ENCODE results near the gene SLC12A5.

Gene SLC12A5

GRCh38 chr20:46030284-46031013 is 1.4 kb downstream of the SLC12A5 start:
- no peak for DNase-seq

GRCh38 chr20:46031014-46031569 is 2.1 kb downstream of the SLC12A5 start:
- DNase-seq: no peak

- no peak for DNase-seq
Measured at GRCh38 chr20:46031701-46032254, 2.8 kb downstream of the SLC12A5 start.

- DNase-seq: no peak
Measured at GRCh38 chr20:46034039-46034438, 5.0 kb downstream of the SLC12A5 start.

DNA sequence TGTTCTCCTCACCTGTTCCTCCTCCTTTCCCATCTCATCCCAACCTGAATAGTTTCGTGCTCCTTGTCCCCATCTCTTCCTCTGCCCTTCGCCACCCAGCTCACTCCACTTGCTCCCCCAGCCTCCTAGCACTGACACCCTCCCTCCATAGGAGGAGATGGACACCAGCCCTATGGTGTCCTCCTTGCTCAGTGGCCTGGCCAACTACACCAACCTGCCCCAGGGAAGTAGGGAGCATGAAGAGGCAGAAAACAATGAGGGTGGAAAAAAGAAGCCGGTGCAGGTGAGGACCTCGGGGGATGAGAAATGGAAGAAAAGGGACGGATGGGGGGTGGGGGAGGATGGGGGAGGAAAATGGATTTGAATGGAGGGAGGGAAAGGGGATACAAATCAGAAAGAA is 6.2 kb downstream of the SLC12A5 start:
- no peak for DNase-seq

DNA sequence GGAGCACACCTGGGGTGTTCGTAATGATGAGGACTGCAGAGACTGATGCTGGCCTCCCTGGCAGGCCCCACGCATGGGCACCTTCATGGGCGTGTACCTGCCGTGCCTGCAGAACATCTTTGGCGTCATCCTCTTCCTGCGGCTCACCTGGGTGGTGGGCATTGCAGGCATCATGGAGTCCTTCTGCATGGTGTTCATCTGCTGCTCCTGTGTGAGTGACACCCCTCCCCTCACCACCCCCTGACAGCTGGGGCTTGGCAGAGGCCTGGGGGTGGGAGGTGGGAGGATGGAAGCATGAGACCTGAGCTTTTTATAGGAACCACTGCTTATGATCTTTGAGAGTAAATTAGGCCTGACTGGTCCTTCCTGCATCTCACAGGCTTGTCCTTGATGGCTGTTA is 6.7 kb downstream of the SLC12A5 start:
- DNase-seq: no peak

DNA sequence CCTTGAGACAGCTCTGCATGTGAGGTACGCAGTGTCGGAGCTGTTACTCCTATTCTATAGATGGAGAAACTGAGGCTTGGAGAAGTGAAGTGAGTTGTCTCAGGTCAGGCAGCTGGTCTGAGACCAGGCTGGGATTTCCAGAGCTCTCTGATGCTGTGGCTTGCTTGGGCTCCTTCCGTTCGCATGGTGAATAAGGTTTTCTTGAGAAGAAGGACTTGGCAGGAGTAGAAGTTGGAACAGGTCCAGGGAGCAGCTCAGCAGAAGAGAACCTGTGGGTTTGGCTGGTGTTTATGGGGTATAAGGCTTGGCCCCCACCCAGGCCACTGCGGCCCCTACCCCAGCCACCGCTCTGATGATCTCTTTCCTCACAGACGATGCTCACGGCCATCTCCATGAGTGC is 7.4 kb downstream of the SLC12A5 start:
- no peak for DNase-seq

DNA sequence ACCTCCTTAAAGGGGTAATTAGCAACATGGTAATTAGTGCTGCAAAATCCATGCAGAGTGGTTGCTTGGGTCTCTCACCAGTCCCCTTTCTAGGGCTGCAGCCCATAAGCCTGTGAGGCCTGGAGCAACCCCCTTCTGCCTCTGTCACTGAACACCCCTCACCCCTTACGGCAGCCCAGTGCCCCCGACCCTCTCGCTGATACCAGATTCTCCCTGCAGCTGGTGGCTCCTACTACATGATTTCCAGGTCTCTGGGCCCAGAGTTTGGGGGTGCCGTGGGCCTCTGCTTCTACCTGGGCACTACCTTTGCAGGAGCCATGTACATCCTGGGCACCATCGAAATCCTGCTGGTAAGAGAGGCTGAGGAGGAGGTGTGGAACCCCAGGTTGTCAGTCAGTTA is 8.0 kb downstream of the SLC12A5 start:
- DNase-seq: no peak

DNA sequence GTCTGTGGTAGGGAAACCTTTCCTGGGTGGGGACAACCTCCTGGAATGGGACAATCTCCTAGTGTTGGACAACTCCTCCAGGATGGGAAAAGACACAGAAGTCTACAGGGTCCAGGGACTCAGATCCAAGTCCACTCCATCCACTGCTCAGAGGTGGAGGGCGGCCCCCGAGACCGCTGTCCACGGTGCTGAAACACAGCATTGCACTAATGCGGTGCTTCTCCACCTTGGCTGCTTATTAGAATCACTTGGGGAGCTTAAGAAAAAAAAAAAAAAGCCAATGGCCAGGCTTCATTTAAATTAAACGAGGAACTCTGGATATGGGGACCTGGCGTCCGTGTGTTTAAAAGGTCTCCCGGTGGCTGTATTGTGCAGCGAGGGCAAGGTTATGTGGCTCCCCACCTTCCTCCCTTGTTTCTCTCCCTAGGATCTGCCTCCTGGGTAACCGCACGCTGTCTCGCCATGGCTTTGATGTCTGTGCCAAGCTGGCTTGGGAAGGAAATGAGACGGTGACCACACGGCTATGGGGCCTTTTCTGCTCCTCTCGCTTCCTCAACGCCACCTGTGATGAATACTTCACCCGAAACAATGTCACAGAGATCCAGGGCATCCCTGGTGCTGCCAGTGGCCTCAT is 12.0 kb downstream of the SLC12A5 start:
- DNase-seq: no peak

- no peak for DNase-seq
Measured at GRCh38 chr20:46043556-46043955, 14.5 kb downstream of the SLC12A5 start.

- no peak for DNase-seq
Measured at GRCh38 chr20:46044896-46045295, 15.9 kb downstream of the SLC12A5 start.

GRCh38 chr20:46046588-46047310 is 17.7 kb downstream of the SLC12A5 start:
- DNase-seq: no peak

- DNase-seq: no peak
Measured at GRCh38 chr20:46047821-46048220, 18.8 kb downstream of the SLC12A5 start.

- DNase-seq: no peak
Measured at GRCh38 chr20:46049190-46049589, 20.2 kb downstream of the SLC12A5 start.

GRCh38 chr20:46049815-46050214 is 20.8 kb downstream of the SLC12A5 start:
- DNase-seq: no peak

DNA sequence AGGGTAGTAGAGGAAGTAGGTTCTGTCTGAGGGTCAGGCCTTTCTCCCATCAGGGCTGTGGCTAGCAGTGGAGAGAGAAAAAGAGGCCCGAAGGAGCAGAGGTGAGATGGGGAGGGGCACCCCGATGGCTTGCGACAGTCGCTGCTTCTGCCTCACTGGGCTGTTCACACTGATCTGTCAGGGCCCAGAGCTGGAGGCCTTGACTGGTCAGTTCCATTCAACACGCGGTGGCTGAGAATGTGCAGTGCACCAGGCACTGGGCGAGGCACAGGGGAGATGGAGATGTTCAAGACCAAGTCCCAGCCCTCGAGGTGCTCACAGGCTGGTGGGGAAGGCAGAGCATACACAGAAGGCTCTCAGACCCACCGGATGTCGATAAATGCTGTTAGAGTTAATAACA is 21.4 kb downstream of the SLC12A5 start:
- DNase-seq: no peak

DNA sequence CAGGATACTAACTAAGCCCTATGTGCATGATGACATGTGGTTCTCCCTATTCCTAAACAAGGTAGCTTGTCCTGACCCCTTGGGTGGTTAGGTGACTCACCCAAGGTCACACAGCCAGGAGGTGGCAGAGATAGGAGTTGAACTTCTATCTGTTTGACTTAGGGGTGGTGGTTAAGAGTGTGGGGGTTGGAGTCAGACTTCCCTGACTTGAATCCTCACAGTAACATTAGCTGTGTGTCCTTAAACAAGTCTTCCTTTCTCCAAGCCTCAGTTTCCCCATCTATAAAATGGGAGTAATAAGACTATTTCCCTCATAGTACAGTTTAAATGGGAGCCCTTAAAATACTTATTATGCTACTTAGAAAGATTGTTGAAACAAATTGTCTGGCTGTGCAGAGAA is 21.9 kb downstream of the SLC12A5 start:
- no peak for DNase-seq

GRCh38 chr20:46051556-46052308 is 22.7 kb downstream of the SLC12A5 start:
- no peak for DNase-seq

DNA sequence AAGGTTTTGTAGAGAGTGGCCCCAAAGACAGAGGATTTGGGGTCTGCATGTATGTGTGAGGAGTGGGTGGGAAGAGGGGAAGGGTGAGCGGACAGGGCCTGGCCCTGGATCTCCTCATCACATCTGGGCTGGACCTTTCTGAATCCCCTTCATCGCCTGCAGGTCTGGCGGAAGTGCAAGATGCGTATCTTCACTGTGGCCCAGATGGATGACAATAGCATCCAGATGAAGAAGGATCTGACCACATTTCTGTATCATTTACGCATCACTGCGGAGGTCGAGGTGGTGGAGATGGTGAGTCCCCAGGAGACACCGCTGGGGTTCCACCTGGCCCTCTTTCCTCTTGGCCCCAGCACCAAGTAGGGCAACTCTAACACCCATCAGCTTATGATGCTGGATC is 24.4 kb downstream of the SLC12A5 start:
- no peak for DNase-seq

DNA sequence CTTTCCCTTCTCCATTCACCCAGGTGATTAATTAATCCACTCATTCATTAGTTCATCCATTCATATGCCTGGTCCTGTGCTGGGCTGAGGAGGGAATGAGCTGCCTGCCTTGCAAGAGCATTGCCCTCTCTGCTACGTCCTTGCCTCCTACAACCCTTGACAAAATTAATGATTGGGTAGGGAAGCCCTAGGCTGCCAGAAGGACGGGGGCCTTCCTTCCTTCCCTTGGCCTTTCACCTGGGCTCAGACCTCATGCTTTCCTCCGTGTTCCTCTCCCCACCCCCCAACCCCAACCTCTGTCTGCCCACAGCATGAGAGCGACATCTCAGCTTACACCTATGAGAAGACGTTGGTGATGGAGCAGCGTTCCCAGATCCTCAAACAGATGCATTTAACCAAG is 25.6 kb downstream of the SLC12A5 start:
- DNase-seq: no peak

DNA sequence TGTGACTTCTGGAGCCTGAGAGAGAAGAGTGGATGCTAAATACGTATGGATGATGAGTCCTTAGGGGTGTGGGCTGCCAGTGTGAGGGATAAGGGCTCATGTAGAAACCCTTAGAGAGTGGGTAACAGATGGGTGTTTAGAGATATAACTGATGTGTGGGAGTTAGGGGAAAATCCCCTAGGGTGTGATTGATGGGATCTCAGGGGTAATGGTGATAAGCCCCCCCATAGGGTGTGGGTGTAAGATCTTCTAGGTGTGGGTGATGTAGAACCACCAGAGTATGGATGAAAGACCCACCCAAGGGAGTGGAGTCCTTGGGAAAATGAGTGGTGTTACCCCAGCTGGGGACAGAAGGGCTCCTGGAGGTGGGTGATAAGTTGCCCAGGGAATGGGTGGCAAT is 26.3 kb downstream of the SLC12A5 start:
- no peak for DNase-seq

GRCh38 chr20:46056027-46056833 is 27.2 kb downstream of the SLC12A5 start:
- no peak for DNase-seq

Data from cortex of kidney (tissue), 1 donor.